ENCODE results near the gene TMEM179. TPM values are rescaled to one million over a fixed set of nuclear protein-coding genes. Genes with fewer than 3 reads are reported as not detected.

Gene TMEM179
- total and polyA plus RNA-seq, 4 donors: 0.08 to 0.12 (median 0.10) TPM; not detected in 1

GRCh38 chr14:104554088-104554607 lies 50.4 kb downstream of the TMEM179 start:
- H3K36me3 ChIP-seq (ENCODE audit: control insufficient read depth in 4 of 4, insufficient read depth in 4 of 4, low read length in 4 of 4): no peaks in the 10 kb centered on the region
- peaks cover 0 to 24% (median 5%) of the 10 kb centered on the region in 5 donors for H3K4me1 ChIP-seq (ENCODE audit: control insufficient read depth in 5 of 5, insufficient read depth in 5 of 5, low read length in 5 of 5)
- no peaks in the 10 kb centered on the region for H3K27me3 ChIP-seq (ENCODE audit: control insufficient read depth in 3 of 3, insufficient read depth in 3 of 3, low read length in 2 of 3)
- WGBS, 2 donors: 74 to 92% methylated on average over 12 of the region's 12 CpGs
- ATAC-seq (ENCODE audit: insufficient read depth, low FRiP score): no peak
- no peak overlapping the region for H3K27ac ChIP-seq (ENCODE audit: low read depth in 1 of 2, low read length in 1 of 2)
- no peak for TF ChIP-seq CTCF (IDR thresholded peaks at IDR 0.05; ENCODE audit: control extremely low read depth, extremely low read depth)
- DNase-seq: peak in 1 of 3 donors; percentile 19
- peaks cover 0 to 3% (median 0%) of the 10 kb centered on the region in 4 donors for H3K9me3 ChIP-seq (ENCODE audit: control insufficient read depth in 4 of 4, insufficient read depth in 3 of 4, low read length in 3 of 4)
- H3K9ac ChIP-seq (ENCODE audit: insufficient read depth in 1 of 2, low read length in 2 of 2): no peak overlapping the region
- H3K4me3 ChIP-seq: no peak overlapping the region

- Histone ChIP-seq H3K9me3 (ENCODE audit: control insufficient read depth in 4 of 4, insufficient read depth in 3 of 4, low read length in 3 of 4) (peaks cover 0 to 3% (median 0%) of the 10 kb centered on the region in 4 donors), H3K27me3 (ENCODE audit: control insufficient read depth in 3 of 3, insufficient read depth in 3 of 3, low read length in 2 of 3) (no peaks in the 10 kb centered on the region), H3K4me3 (no peak overlapping the region), H3K27ac (ENCODE audit: low read depth in 1 of 2, low read length in 1 of 2) (no peak overlapping the region), H3K36me3 (ENCODE audit: control insufficient read depth in 4 of 4, insufficient read depth in 4 of 4, low read length in 4 of 4) (no peaks in the 10 kb centered on the region), H3K9ac (ENCODE audit: insufficient read depth in 1 of 2, low read length in 2 of 2) (no peak overlapping the region), H3K4me1 (ENCODE audit: control insufficient read depth in 5 of 5, insufficient read depth in 5 of 5, low read length in 5 of 5) (peaks cover 0 to 24% (median 5%) of the 10 kb centered on the region in 5 donors)
- DNase-seq (peak in 1 of 3 donors; percentile 11), ATAC-seq (ENCODE audit: insufficient read depth, low FRiP score) (no peak)
- no peak for TF ChIP-seq CTCF (IDR thresholded peaks at IDR 0.05; ENCODE audit: control extremely low read depth, extremely low read depth)
- WGBS, 2 donors: 83 to 84% methylated on average over 30 of the region's 30 CpGs
Observed at GRCh38 chr14:104553166-104554087, 51.1 kb downstream of the TMEM179 start.

GRCh38 chr14:104552738-104553125 lies 51.8 kb downstream of the TMEM179 start:
- H3K27ac ChIP-seq (ENCODE audit: low read depth in 1 of 2, low read length in 1 of 2): no peak overlapping the region
- no peak overlapping the region for H3K9ac ChIP-seq (ENCODE audit: insufficient read depth in 1 of 2, low read length in 2 of 2)
- TF ChIP-seq CTCF (IDR thresholded peaks at IDR 0.05; ENCODE audit: control extremely low read depth, extremely low read depth): no peak
- DNase-seq (no peak), ATAC-seq (ENCODE audit: insufficient read depth, low FRiP score) (no peak)
- peaks cover 0 to 24% (median 5%) of the 10 kb centered on the region in 5 donors for H3K4me1 ChIP-seq (ENCODE audit: control insufficient read depth in 5 of 5, insufficient read depth in 5 of 5, low read length in 5 of 5)
- peaks cover 0 to 3% (median 0%) of the 10 kb centered on the region in 4 donors for H3K9me3 ChIP-seq (ENCODE audit: control insufficient read depth in 4 of 4, insufficient read depth in 3 of 4, low read length in 3 of 4)
- no peak overlapping the region for H3K4me3 ChIP-seq
- H3K36me3 ChIP-seq (ENCODE audit: control insufficient read depth in 4 of 4, insufficient read depth in 4 of 4, low read length in 4 of 4): no peaks in the 10 kb centered on the region
- H3K27me3 ChIP-seq (ENCODE audit: control insufficient read depth in 3 of 3, insufficient read depth in 3 of 3, low read length in 2 of 3): no peaks in the 10 kb centered on the region
- 83 to 90% methylated on average over 9 of the region's 9 CpGs for WGBS, 2 donors
